GM21529 (cell line): ENCODE measurements around the gene IFI30.
"Not testable (repeated sequence)": the region's sequence is repeated elsewhere in the genome, so short reads cannot be mapped to it uniquely, and the experiment has no call there.

ENCODE experiments used
- ATAC-seq: cut with Tn5 transposase; IDR thresholded peaks from one replicate; pipeline ENCODE4 v1.9.1; 2021; ENCODE audit not compliant: unreplicated experiment

Gene IFI30

GRCh38 chr19:18152442-18152816 is 21.2 kb upstream of the IFI30 start:
- peak; percentile 67 for ATAC-seq

- ATAC-seq, result peak; percentile 65
These were observed 20.6 kb upstream of the IFI30 start, which contains the start of gene PIK3R2 for GRCh38 chr19:18152817-18153555. Gene PIK3R2 (plus strand): TSS chr19:18153163. CDS start chr19:18155880, 2,717 bp downstream.

- no peak for ATAC-seq
These were observed 20.0 kb upstream of the IFI30 start for GRCh38 chr19:18153556-18154134.

- no peak for ATAC-seq
These were observed 18.2 kb upstream of the IFI30 start for GRCh38 chr19:18155095-18156087.

- no peak for ATAC-seq
These were observed 17.3 kb upstream of the IFI30 start for GRCh38 chr19:18156268-18156667.

- ATAC-seq, result no peak
These were observed 16.7 kb upstream of the IFI30 start for GRCh38 chr19:18156841-18157464.

GRCh38 chr19:18157465-18158063 is 16.0 kb upstream of the IFI30 start:
- no peak for ATAC-seq

GRCh38 chr19:18158467-18158866 is 15.1 kb upstream of the IFI30 start:
- no peak for ATAC-seq

- ATAC-seq, result not testable (repeated sequence)
These were observed 14.5 kb upstream of the IFI30 start for GRCh38 chr19:18159059-18159616.

GRCh38 chr19:18159810-18160209 is 13.8 kb upstream of the IFI30 start:
- ATAC-seq, result no peak

- no peak for ATAC-seq
These were observed 13.1 kb upstream of the IFI30 start for GRCh38 chr19:18160493-18160970.

GRCh38 chr19:18160971-18161635 is 12.5 kb upstream of the IFI30 start:
- peak; percentile 77 for ATAC-seq

GRCh38 chr19:18161636-18162002 is 12.0 kb upstream of the IFI30 start:
- ATAC-seq, result no peak

GRCh38 chr19:18164072-18164471 is 9.5 kb upstream of the IFI30 start:
- ATAC-seq, result no peak

- ATAC-seq, result no peak
These were observed 7.6 kb upstream of the IFI30 start for GRCh38 chr19:18165794-18166544.

- no peak for ATAC-seq
These were observed 6.6 kb upstream of the IFI30 start for GRCh38 chr19:18167011-18167410.

- ATAC-seq, result no peak
These were observed 5.5 kb upstream of the IFI30 start for GRCh38 chr19:18167975-18168645.

GRCh38 chr19:18168673-18169381 is 4.8 kb upstream of the IFI30 start:
- no peak for ATAC-seq
